ENCODE results near the gene FKRP.

DNA sequence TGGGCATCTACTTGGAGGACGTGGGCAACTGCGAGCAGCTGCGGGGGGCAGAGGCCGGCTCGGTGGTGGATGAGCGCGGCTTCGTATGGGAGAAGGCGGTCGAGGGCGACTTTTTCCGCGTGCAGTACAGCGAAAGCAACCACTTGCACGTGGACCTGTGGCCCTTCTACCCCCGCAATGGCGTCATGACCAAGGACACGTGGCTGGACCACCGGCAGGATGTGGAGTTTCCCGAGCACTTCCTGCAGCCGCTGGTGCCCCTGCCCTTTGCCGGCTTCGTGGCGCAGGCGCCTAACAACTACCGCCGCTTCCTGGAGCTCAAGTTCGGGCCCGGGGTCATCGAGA, 10.7 kb downstream of the FKRP start:
- no peak for TF ChIP-seq POLR2A (IDR thresholded peaks at IDR 0.05)
- TF ChIP-seq, protein P1, sequence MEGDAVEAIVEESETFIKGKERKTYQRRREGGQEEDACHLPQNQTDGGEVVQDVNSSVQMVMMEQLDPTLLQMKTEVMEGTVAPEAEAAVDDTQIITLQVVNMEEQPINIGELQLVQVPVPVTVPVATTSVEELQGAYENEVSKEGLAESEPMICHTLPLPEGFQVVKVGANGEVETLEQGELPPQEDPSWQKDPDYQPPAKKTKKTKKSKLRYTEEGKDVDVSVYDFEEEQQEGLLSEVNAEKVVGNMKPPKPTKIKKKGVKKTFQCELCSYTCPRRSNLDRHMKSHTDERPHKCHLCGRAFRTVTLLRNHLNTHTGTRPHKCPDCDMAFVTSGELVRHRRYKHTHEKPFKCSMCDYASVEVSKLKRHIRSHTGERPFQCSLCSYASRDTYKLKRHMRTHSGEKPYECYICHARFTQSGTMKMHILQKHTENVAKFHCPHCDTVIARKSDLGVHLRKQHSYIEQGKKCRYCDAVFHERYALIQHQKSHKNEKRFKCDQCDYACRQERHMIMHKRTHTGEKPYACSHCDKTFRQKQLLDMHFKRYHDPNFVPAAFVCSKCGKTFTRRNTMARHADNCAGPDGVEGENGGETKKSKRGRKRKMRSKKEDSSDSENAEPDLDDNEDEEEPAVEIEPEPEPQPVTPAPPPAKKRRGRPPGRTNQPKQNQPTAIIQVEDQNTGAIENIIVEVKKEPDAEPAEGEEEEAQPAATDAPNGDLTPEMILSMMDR (IDR thresholded peaks at IDR 0.05): no peak

Data from heart left ventricle (tissue), 13 donors.